Gastroesophageal sphincter (tissue), 4 donors: Measurements from ENCODE around the gene POU4F1. TPM values are rescaled to one million over a fixed set of nuclear protein-coding genes. Genes with fewer than 3 reads are reported as not detected.

Experiments
- ATAC-seq: fragments of 150-250 bp; one replicate; pipeline ENCODE4 v1.9.1; 2016; ENCODE audit warnings: mild to moderate bottlenecking, moderate library complexity
- H3K27ac ChIP-seq, 4 donors: fragments of 200-600 bp; sonication (generic) in 3 of 4; 1 replicate in 3 of 4; 2 replicates in 1 of 4; pipeline ENCODE4 v1.5.1; 2016 to 2019
- H3K27me3 ChIP-seq: fragments of 200-600 bp; sonication (generic); one replicate; pipeline ENCODE4 v1.5.1; 2019
- H3K36me3 ChIP-seq, 2 donors: fragments of 200-600 bp; sonication (generic); one replicate each; pipeline ENCODE4 v1.5.1; 2019; ENCODE audit warnings: control low read depth in 1 of 2
- H3K4me1 ChIP-seq, 3 donors: fragments of 200-600 bp; sonication (generic); 1 replicate in 2 of 3; 2 replicates in 1 of 3; pipeline ENCODE4 v1.5.1; 2016 to 2019; ENCODE audit warnings: control low read depth in 2 of 3
- H3K4me3 ChIP-seq, 2 donors: fragments of 200-600 bp; sonication (generic); one replicate each; pipeline ENCODE4 v1.5.1; 2019; ENCODE audit warnings: mild to moderate bottlenecking in 1 of 2, moderate library complexity in 1 of 2
- H3K9me3 ChIP-seq, 3 donors: fragments of 200-600 bp; sonication (generic); one replicate each; pipeline ENCODE4 v1.5.1; 2017 to 2019; ENCODE audit warnings: control low read depth in 2 of 3
- EP300 ChIP-seq: sonication (generic); formaldehyde crosslinking; IDR thresholded peaks from one replicate; pipeline ENCODE4 v1.6.1; 2017; ENCODE audit warnings: antibody characterized with exemption, mild to moderate bottlenecking
- POLR2A ChIP-seq, 2 donors: fragments of 450-650 bp; IDR thresholded peaks; one replicate each; pipeline ENCODE4 v1.6.1; 2017; ENCODE audit warnings: antibody characterized with exemption in 2 of 2, mild to moderate bottlenecking in 2 of 2, moderate library complexity in 1 of 2
- POLR2AphosphoS5 ChIP-seq: sonication (generic); formaldehyde crosslinking; IDR thresholded peaks from one replicate; pipeline ENCODE4 v1.6.1; 2017; ENCODE audit warnings: antibody characterized with exemption
- WGBS, 2 donors: methylation state at CpG; one replicate each; pipeline ENCODE4 v1.1.5; 2018; ENCODE audit warnings: low coverage in 1 of 2; 5-methylcytosine and 5-hydroxymethylcytosine counted together
- total RNA-seq, 4 donors: library from RNA; depleted of rRNA; stranded (reverse); fragments of >200 nt; gene quantifications; one replicate each; pipeline ENCODE4 v1.1.0, GENCODE V29; 2016
- TF ChIP-seq, protein P1 (sequence below), 4 experiments: fragments of 200-600 bp in 2 of 4; fragments of 450-650 bp in 2 of 4; sonication (generic) in 1 of 4; IDR thresholded peaks; one replicate each; pipeline ENCODE4 v1.5.1; 2017 to 2019; ENCODE audit warnings: antibody characterized with exemption in 4 of 4, mild to moderate bottlenecking in 2 of 4, moderate library complexity in 2 of 4

POU4F1 gene
- total RNA-seq, 4 donors from 2014 or later, result 0.08 TPM; not detected in 3

DNA sequence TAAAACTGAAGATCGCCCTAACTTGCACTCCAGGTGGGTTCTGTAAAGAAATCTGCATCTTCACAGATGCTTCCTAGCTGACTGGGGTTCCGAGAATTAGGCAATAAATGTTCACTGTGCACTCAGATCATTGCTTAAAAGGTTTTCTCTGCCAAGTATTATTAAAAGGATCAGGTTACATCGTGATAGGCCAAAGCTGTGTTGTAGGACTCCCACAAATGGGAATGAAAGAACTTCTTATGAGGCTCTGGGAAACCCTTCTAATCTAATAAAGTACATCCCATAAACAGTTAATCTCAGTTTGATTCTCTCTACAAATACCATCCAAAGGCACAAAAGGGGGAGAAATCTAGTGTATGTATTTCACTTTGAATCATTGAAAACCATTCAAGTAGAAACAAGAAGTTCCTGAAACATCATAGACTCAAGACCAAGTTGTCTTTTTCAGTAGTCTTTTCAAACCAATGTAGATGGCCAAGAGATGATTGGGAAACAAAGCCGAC is 7.1 kb upstream of the POU4F1 start:
- peak; percentile 8 for TF ChIP-seq POLR2AphosphoS5
- no peak for TF ChIP-seq EP300
- Histone ChIP-seq H3K36me3 (peaks cover 0 to 18% of the 10 kb centered on the region in 2 donors), H3K9me3 (no peaks in the 10 kb centered on the region), H3K27ac (no peak overlapping the region), H3K4me3 (no peak overlapping the region), H3K27me3 (peaks cover 64% of the 10 kb centered on the region), H3K4me1 (peaks cover 0 to 33% (median 24%) of the 10 kb centered on the region in 3 donors)
- no peak for ATAC-seq
- WGBS, 2 donors, result 51 to 52% methylated on average over 4 of the region's 4 CpGs

DNA sequence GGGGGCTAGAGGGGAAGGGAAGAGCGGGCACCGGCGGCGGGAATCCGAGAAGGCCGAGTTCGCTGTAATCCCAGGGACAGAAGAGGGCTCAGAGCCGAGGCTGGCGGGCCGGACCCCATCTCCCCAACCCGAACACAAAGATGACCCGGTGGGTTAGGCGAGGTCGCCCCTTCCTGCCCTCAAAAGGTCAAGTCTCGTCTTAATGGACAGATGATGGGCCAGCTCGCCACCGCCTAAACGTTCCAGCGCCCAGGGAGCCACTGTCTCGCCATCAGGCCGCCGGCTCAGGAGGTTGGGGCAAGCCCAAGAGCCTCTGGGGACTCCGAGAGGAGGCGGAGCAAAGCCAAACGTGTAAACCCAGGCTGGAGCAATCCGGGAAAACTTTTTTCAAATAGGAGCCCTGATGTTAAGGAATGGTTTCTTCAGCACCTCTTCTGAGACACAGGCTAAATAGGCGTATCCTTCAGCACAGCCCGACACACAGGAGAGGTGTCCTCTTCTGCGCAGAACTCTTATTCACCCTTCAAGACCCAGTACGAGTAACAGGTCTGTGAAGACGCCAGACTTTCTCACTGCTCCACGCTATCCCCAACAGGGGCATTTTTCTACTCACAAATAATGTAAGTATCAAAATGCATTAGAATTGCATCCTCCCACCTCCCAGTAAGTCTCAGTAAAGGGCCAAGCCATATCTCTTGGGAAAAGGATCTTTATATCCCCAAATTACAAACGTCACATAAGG is 6.3 kb upstream of the POU4F1 start:
- peak overlapping the region; percentile 11 to 57 for H3K4me3 ChIP-seq
- 14 to 64% methylated on average over 1 to 15 of the region's 33 CpGs for WGBS, 2 donors
- H3K9me3 ChIP-seq, result no peaks in the 10 kb centered on the region
- H3K27me3 ChIP-seq, result peaks cover 72% of the 10 kb centered on the region
- peaks cover 0 to 33% (median 24%) of the 10 kb centered on the region in 3 donors for H3K4me1 ChIP-seq
- no peak overlapping the region for H3K27ac ChIP-seq
- TF ChIP-seq POLR2AphosphoS5, result no peak
- no peak for TF ChIP-seq POLR2A (IDR thresholded peaks at IDR 0.05)
- TF ChIP-seq, protein P1, sequence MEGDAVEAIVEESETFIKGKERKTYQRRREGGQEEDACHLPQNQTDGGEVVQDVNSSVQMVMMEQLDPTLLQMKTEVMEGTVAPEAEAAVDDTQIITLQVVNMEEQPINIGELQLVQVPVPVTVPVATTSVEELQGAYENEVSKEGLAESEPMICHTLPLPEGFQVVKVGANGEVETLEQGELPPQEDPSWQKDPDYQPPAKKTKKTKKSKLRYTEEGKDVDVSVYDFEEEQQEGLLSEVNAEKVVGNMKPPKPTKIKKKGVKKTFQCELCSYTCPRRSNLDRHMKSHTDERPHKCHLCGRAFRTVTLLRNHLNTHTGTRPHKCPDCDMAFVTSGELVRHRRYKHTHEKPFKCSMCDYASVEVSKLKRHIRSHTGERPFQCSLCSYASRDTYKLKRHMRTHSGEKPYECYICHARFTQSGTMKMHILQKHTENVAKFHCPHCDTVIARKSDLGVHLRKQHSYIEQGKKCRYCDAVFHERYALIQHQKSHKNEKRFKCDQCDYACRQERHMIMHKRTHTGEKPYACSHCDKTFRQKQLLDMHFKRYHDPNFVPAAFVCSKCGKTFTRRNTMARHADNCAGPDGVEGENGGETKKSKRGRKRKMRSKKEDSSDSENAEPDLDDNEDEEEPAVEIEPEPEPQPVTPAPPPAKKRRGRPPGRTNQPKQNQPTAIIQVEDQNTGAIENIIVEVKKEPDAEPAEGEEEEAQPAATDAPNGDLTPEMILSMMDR (IDR thresholded peaks at IDR 0.05), result no peak
- no peak for TF ChIP-seq EP300
- ATAC-seq, result no peak
- H3K36me3 ChIP-seq, result peaks cover 0 to 11% of the 10 kb centered on the region in 2 donors

DNA sequence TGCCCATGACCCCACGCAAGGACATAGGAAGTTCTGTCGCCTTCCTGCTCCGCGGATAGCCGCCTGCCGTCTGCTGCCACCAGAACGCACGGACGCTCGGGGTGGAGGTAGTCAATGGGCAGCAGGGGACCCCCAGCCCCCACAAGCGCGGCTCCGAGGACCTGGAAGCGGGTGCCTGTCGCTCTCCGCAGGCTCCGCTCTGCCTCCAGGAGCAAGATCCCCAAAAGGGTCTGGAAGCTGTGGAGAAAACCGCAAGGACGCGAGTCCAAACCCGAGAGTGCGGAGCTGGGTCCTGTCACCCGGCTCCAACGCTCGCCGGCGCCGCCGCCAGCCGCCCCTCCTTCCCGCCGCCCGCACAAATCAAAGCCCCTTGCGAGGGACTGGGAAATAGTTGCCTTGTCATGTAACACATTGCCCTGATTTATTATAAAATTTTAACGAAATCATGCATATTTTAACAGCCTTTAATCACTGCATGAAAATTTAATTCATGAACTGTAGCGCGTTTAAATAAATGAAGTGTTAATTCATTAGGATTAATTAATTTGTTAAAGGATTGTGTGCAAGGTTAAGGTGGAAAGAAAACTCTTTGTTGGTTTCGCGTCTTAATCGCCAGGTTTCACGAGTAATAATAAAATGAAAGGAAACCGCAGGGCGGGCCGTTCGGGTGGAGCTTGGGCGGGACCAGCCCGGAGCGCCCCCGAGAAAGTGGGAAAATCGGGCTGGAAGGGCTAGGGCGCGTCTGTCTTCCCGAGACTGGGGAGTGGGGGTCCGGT is 5.5 kb upstream of the POU4F1 start:
- H3K4me3 ChIP-seq, result peak overlapping the region; percentile 11 to 57
- peaks cover 0 to 33% (median 24%) of the 10 kb centered on the region in 3 donors for H3K4me1 ChIP-seq
- H3K36me3 ChIP-seq, result peaks cover 0 to 4% of the 10 kb centered on the region in 2 donors
- WGBS, 2 donors, result 3 to 5% methylated on average over 21 of the region's 54 CpGs
- H3K9me3 ChIP-seq, result no peaks in the 10 kb centered on the region
- H3K27ac ChIP-seq, result no peak overlapping the region
- ATAC-seq, result no peak
- TF ChIP-seq EP300 (no peak), POLR2A (IDR thresholded peaks at IDR 0.05) (no peak), POLR2AphosphoS5 (no peak)
- TF ChIP-seq, protein P1 (IDR thresholded peaks at IDR 0.05), result no peak
- peaks cover 79% of the 10 kb centered on the region for H3K27me3 ChIP-seq

DNA sequence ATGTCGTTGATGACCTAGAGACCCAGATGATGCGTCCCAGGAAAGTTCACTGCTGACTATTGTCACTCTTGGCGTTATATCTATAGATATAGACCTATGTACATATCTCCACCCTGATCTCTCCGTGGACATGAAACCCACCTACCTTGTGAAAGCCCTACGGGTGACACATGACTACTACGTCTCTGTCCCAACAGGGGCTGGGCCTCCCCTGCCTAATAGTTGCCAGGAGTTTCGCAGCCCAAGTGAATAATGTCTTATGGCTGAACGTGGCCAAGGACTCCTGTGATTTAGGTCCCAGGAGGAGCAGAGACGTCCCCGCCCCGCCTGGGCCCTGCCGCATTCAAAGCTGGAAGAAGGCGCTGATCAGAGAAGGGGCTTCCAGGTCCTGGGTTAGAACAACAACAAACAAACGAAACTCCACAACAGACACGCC is 4.9 kb upstream of the POU4F1 start:
- peaks cover 85% of the 10 kb centered on the region for H3K27me3 ChIP-seq

More for the DNA sequence above, 4.9 kb upstream of the POU4F1 start:
- WGBS, 2 donors, result 15% methylated on average over 4 of the region's 15 CpGs; no CpG with 5 or more reads in 1 of the 2 donors
- Histone ChIP-seq H3K9me3 (no peaks in the 10 kb centered on the region), H3K36me3 (no peaks in the 10 kb centered on the region), H3K4me1 (peaks cover 0 to 39% (median 29%) of the 10 kb centered on the region in 3 donors), H3K27ac (no peak overlapping the region), H3K4me3 (peak overlapping the region; percentile 11 to 57)
- no peak for ATAC-seq
- no peak for TF ChIP-seq POLR2A (IDR thresholded peaks at IDR 0.05)
- no peak for TF ChIP-seq EP300
- TF ChIP-seq, protein P1 (IDR thresholded peaks at IDR 0.05), result no peak
- no peak for TF ChIP-seq POLR2AphosphoS5
